Trophoblast cell (in vitro differentiated cells and primary cell): Measurements from ENCODE around the gene LGSN.

ENCODE experiments used
- DNase-seq, 2 donors: peaks; one replicate each; pipeline ENCODE4 v3.0.0-alpha.2; 2016
- H2AFZ ChIP-seq: 2 replicates; pipeline ENCODE4 v1.6.1; 2013; ENCODE audit warnings: low read length, moderate library complexity, mild to moderate bottlenecking; ENCODE audit not compliant: insufficient read depth, poor library complexity
- H2AK5ac ChIP-seq: 2 replicates; pipeline ENCODE4 v1.6.1; 2013; ENCODE audit warnings: mild to moderate bottlenecking, low read length
- H2BK120ac ChIP-seq: 2 replicates; pipeline ENCODE4 v1.6.1; 2013; ENCODE audit warnings: low read length, mild to moderate bottlenecking, moderate library complexity; ENCODE audit not compliant: insufficient read depth, poor library complexity
- H2BK12ac ChIP-seq: 2 replicates; pipeline ENCODE4 v1.6.1; 2013; ENCODE audit warnings: mild to moderate bottlenecking, low read length, moderate library complexity
- H2BK5ac ChIP-seq: 2 replicates; pipeline ENCODE4 v1.6.1; 2013; ENCODE audit warnings: low read length, low read depth, moderate library complexity, mild to moderate bottlenecking; ENCODE audit not compliant: poor library complexity
- H3K14ac ChIP-seq: 2 replicates; pipeline ENCODE4 v1.6.1; 2013; ENCODE audit warnings: mild to moderate bottlenecking, low read length
- H3K18ac ChIP-seq: 2 replicates; pipeline ENCODE4 v1.6.1; 2013; ENCODE audit warnings: mild to moderate bottlenecking, low read length
- H3K23ac ChIP-seq: 2 replicates; pipeline ENCODE4 v1.6.1; 2013; ENCODE audit warnings: low read length
- H3K27ac ChIP-seq: 2 replicates; pipeline ENCODE4 v1.5.1; 2013; ENCODE audit warnings: low read depth, mild to moderate bottlenecking, inconsistent platforms, low read length, moderate library complexity
- H3K27me3 ChIP-seq: 2 replicates; pipeline ENCODE4 v1.6.1; 2013; ENCODE audit warnings: inconsistent platforms, mild to moderate bottlenecking, low read length, moderate library complexity; ENCODE audit not compliant: insufficient read depth
- H3K36me3 ChIP-seq, 2 experiments: 1 replicate in 1 of 2; 2 replicates in 1 of 2; pipeline ENCODE4 v1.6.1; 2013; ENCODE audit warnings: low read length in 2 of 2, mild to moderate bottlenecking in 2 of 2, moderate library complexity in 1 of 2; ENCODE audit not compliant: insufficient read depth in 2 of 2, control insufficient read depth in 1 of 2
- H3K4ac ChIP-seq: 2 replicates; pipeline ENCODE4 v1.6.1; 2013; ENCODE audit warnings: low read depth, mild to moderate bottlenecking, low read length, moderate library complexity
- H3K4me1 ChIP-seq, 2 experiments: 1 replicate in 1 of 2; 2 replicates in 1 of 2; pipeline ENCODE4 v1.6.1; 2013; ENCODE audit warnings: low read length in 2 of 2, mild to moderate bottlenecking in 2 of 2, moderate library complexity in 1 of 2; ENCODE audit not compliant: insufficient read depth in 2 of 2, control insufficient read depth in 1 of 2
- H3K4me2 ChIP-seq: 2 replicates; pipeline ENCODE4 v1.6.1; 2013; ENCODE audit warnings: inconsistent platforms, mild to moderate bottlenecking, low read length, moderate library complexity
- H3K4me3 ChIP-seq: 2 replicates; pipeline ENCODE4 v1.5.1; 2013; ENCODE audit warnings: mild to moderate bottlenecking, low read depth, low read length, inconsistent platforms
- H3K79me1 ChIP-seq: one replicate; pipeline ENCODE4 v1.6.1; 2013; ENCODE audit warnings: low read length
- H3K79me2 ChIP-seq: 2 replicates; pipeline ENCODE4 v1.6.1; 2013; ENCODE audit warnings: low read length, mild to moderate bottlenecking; ENCODE audit not compliant: control insufficient read depth, insufficient read depth, poor library complexity
- H3K9ac ChIP-seq: 2 replicates; pipeline ENCODE4 v1.6.1; 2013; ENCODE audit warnings: mild to moderate bottlenecking, low read length
- H3K9me3 ChIP-seq: 2 replicates; pipeline ENCODE4 v1.6.1; 2013; ENCODE audit warnings: low read depth, mild to moderate bottlenecking, control low read depth, inconsistent platforms, low read length; ENCODE audit not compliant: insufficient read depth
- H4K12ac ChIP-seq: 2 replicates; pipeline ENCODE4 v1.6.1; 2013; ENCODE audit warnings: low read depth, mild to moderate bottlenecking, low read length, moderate library complexity
- H4K8ac ChIP-seq: 2 replicates; pipeline ENCODE4 v1.6.1; 2013; ENCODE audit warnings: low read depth, mild to moderate bottlenecking, low read length, moderate library complexity
- H4K91ac ChIP-seq: one replicate; pipeline ENCODE4 v1.6.1; 2013; ENCODE audit warnings: low read depth, mild to moderate bottlenecking, low read length, moderate library complexity
- WGBS: extraction: QIAGEN DNeasy Blood & Tissue Kit; methylation state at CpG from one replicate; pipeline ENCODE4 v1.1.7; 2013; ENCODE audit warnings: missing lambda C conversion rate; ENCODE audit not compliant: insufficient read length, insufficient coverage; ENCODE audit errors: extremely low coverage; 5-methylcytosine and 5-hydroxymethylcytosine counted together

LGSN gene

GRCh38 chr6:63299667-63300066 lies 20.1 kb downstream of the LGSN start:
- H3K14ac ChIP-seq = no peak overlapping the region
- WGBS = no CpG with 5 or more reads among the region's 2 CpGs
- no peaks in the 10 kb centered on the region for H3K79me1 ChIP-seq
- no peak overlapping the region for H3K4ac ChIP-seq
- H3K27ac ChIP-seq = no peak overlapping the region
- H4K91ac ChIP-seq = no peak overlapping the region
- H3K9me3 ChIP-seq = no peaks in the 10 kb centered on the region
- no peak for DNase-seq
- no peak overlapping the region for H3K4me3 ChIP-seq
- no peak overlapping the region for H3K4me2 ChIP-seq
- no peak overlapping the region for H2BK120ac ChIP-seq
- no peak overlapping the region for H2BK5ac ChIP-seq
- H2BK12ac ChIP-seq = no peak overlapping the region
- no peaks in the 10 kb centered on the region for H3K4me1 ChIP-seq
- no peak overlapping the region for H4K12ac ChIP-seq
- H3K27me3 ChIP-seq = no peaks in the 10 kb centered on the region
- no peak overlapping the region for H2AFZ ChIP-seq
- no peak overlapping the region for H3K18ac ChIP-seq
- no peak overlapping the region for H3K23ac ChIP-seq
- H3K36me3 ChIP-seq = no peaks in the 10 kb centered on the region
- H2AK5ac ChIP-seq = no peak overlapping the region
- no peak overlapping the region for H4K8ac ChIP-seq
- no peaks in the 10 kb centered on the region for H3K79me2 ChIP-seq
- H3K9ac ChIP-seq = no peak overlapping the region

DNA sequence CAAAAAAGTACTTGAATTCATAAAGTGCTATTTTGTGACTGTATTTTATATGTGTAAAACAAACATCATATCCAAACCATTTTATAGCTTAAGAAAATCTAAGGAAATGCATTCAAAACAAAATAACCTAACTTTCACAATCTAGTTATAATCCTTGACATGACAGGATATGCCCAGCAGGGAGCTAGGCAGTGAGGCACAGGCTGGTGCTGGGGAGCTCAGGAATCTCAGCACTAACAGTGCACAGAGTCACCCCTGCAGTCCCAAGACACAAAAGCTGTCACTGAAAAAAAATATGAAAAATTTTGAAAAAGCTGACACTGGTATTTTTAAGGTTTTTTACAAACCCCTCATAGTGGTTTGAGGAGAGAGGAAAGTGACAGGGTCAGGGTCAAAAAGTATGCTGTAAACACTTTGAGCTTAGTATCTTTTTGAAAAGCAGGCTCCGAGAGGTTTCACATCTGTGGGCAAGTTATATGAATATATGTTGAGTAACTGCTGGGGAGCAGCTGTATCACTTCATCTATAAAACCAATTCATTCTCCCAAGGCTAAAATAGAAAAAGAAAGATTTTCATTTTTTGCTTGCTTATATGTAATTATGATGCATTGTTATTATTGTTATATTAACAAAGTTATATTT lies 24.1 kb downstream of the LGSN start:
- no peak for DNase-seq
- H3K27ac ChIP-seq = no peak overlapping the region
- no peak overlapping the region for H3K4me3 ChIP-seq
- H3K36me3 ChIP-seq = no peaks in the 10 kb centered on the region
- no peak overlapping the region for H3K14ac ChIP-seq
- H3K9me3 ChIP-seq = peaks cover 2% of the 10 kb centered on the region
- no CpG with 5 or more reads among the region's 1 CpG for WGBS
- no peak overlapping the region for H4K8ac ChIP-seq
- no peak overlapping the region for H4K91ac ChIP-seq
- H3K4me2 ChIP-seq = no peak overlapping the region
- H2AFZ ChIP-seq = no peak overlapping the region
- no peaks in the 10 kb centered on the region for H3K79me1 ChIP-seq
- no peak overlapping the region for H3K4ac ChIP-seq
- no peaks in the 10 kb centered on the region for H3K27me3 ChIP-seq
- no peak overlapping the region for H3K18ac ChIP-seq
- H2BK5ac ChIP-seq = no peak overlapping the region
- no peak overlapping the region for H2BK120ac ChIP-seq
- H3K4me1 ChIP-seq = no peaks in the 10 kb centered on the region
- H3K9ac ChIP-seq = no peak overlapping the region
- H4K12ac ChIP-seq = no peak overlapping the region
- H3K23ac ChIP-seq = no peak overlapping the region
- H2BK12ac ChIP-seq = no peak overlapping the region
- no peaks in the 10 kb centered on the region for H3K79me2 ChIP-seq
- no peak overlapping the region for H2AK5ac ChIP-seq

GRCh38 chr6:63290492-63291058 lies 29.2 kb downstream of the LGSN start:
- no peaks in the 10 kb centered on the region for H3K27me3 ChIP-seq
- H3K36me3 ChIP-seq = no peaks in the 10 kb centered on the region
- DNase-seq = no peak
- no peak overlapping the region for H3K18ac ChIP-seq
- no peak overlapping the region for H2BK5ac ChIP-seq
- no peak overlapping the region for H2BK120ac ChIP-seq
- no peak overlapping the region for H3K4ac ChIP-seq
- H2BK12ac ChIP-seq = no peak overlapping the region
- no peaks in the 10 kb centered on the region for H3K4me1 ChIP-seq
- no CpG with 5 or more reads among the region's 6 CpGs for WGBS
- no peaks in the 10 kb centered on the region for H3K79me2 ChIP-seq
- no peak overlapping the region for H3K23ac ChIP-seq
- H3K9ac ChIP-seq = no peak overlapping the region
- H4K12ac ChIP-seq = no peak overlapping the region
- H2AFZ ChIP-seq = no peak overlapping the region
- no peak overlapping the region for H4K8ac ChIP-seq
- H3K14ac ChIP-seq = no peak overlapping the region
- no peak overlapping the region for H3K27ac ChIP-seq
- peaks cover 2% of the 10 kb centered on the region for H3K9me3 ChIP-seq
- no peak overlapping the region for H4K91ac ChIP-seq
- no peaks in the 10 kb centered on the region for H3K79me1 ChIP-seq
- H2AK5ac ChIP-seq = no peak overlapping the region
- H3K4me2 ChIP-seq = no peak overlapping the region
- no peak overlapping the region for H3K4me3 ChIP-seq

GRCh38 chr6:63289269-63289872 lies 30.4 kb downstream of the LGSN start:
- Histone ChIP-seq H2BK5ac (no peak overlapping the region), H2AFZ (no peak overlapping the region), H3K27me3 (no peaks in the 10 kb centered on the region), H3K79me2 (no peaks in the 10 kb centered on the region), H3K27ac (no peak overlapping the region), H3K36me3 (no peaks in the 10 kb centered on the region), H3K79me1 (no peaks in the 10 kb centered on the region), H2AK5ac (no peak overlapping the region), H3K4ac (no peak overlapping the region), H2BK120ac (no peak overlapping the region), H3K14ac (no peak overlapping the region), H3K18ac (no peak overlapping the region), H3K4me1 (no peaks in the 10 kb centered on the region), H4K12ac (no peak overlapping the region), H3K4me3 (no peak overlapping the region), H3K23ac (no peak overlapping the region), H3K9me3 (peaks cover 2% of the 10 kb centered on the region), H3K4me2 (no peak overlapping the region), H3K9ac (no peak overlapping the region), H4K91ac (no peak overlapping the region), H4K8ac (no peak overlapping the region), H2BK12ac (no peak overlapping the region)
- no peak for DNase-seq
- WGBS = no CpG with 5 or more reads among the region's 4 CpGs
